Stromal cell of bone marrow (primary cell): ENCODE data around the gene SGTA.

Source experiments
- DNase-seq: peaks from one replicate; pipeline ENCODE4 v3.0.0-alpha.2; 2012; ENCODE audit warnings: low read depth

SGTA gene

GRCh38 chr19:2770055-2771013 lies 12.7 kb downstream of the SGTA start:
- no peak for DNase-seq

- DNase-seq, result no peak
Measured at GRCh38 chr19:2769218-2769617, 13.9 kb downstream of the SGTA start.

- no peak for DNase-seq
Measured at GRCh38 chr19:2768365-2769132, 14.5 kb downstream of the SGTA start.

GRCh38 chr19:2767688-2768087 lies 15.4 kb downstream of the SGTA start:
- DNase-seq, result no peak

- DNase-seq, result no peak
Measured at GRCh38 chr19:2766594-2767372, 16.3 kb downstream of the SGTA start.

- DNase-seq, result no peak
Measured at GRCh38 chr19:2765376-2765775, 17.7 kb downstream of the SGTA start.

- no peak for DNase-seq
Measured at GRCh38 chr19:2764945-2765344, 18.1 kb downstream of the SGTA start.

- no peak for DNase-seq
Measured at GRCh38 chr19:2763687-2764086, 19.4 kb downstream of the SGTA start.

GRCh38 chr19:2762783-2763496 lies 20.1 kb downstream of the SGTA start:
- no peak for DNase-seq

- no peak for DNase-seq
Measured at GRCh38 chr19:2761876-2762782, 20.9 kb downstream of the SGTA start.

- no peak for DNase-seq
Measured at GRCh38 chr19:2761309-2761677, 21.8 kb downstream of the SGTA start.

- DNase-seq, result no peak
Measured at GRCh38 chr19:2759965-2760364, 23.1 kb downstream of the SGTA start.

- DNase-seq, result no peak
Measured at GRCh38 chr19:2759362-2759761, 23.7 kb downstream of the SGTA start.

- no peak for DNase-seq
Measured at GRCh38 chr19:2758601-2759313, 24.3 kb downstream of the SGTA start.

- DNase-seq, result no peak
Measured at GRCh38 chr19:2756921-2757881, 25.9 kb downstream of the SGTA start.

- no peak for DNase-seq
Measured at GRCh38 chr19:2756477-2756876, 26.6 kb downstream of the SGTA start.

- DNase-seq, result no peak
Measured at GRCh38 chr19:2755811-2756210, 27.3 kb downstream of the SGTA start.

- DNase-seq, result no peak
Measured at GRCh38 chr19:2755448-2755705, 27.7 kb downstream of the SGTA start.
